Endothelial cell of umbilical vein (primary cell): ENCODE results near the gene H2BK1. TPM values are rescaled to one million over a fixed set of nuclear protein-coding genes. Genes with fewer than 3 reads are reported as not detected.

ENCODE experiments used
- BruUV-seq: library from RNA; stranded (reverse); fragments of 400-500 nt; replicated peaks from 2 replicates; lab custom pipeline; 2021; lab: Mats Ljungman, UMichigan
- CTCF ChIA-PET: fragments of 300-600, 350-600 bp; sonication (Branson Sonifier 250); formaldehyde crosslinking; loops from one replicate; lab custom pipeline; 2021; ENCODE audit warnings: antibody characterized with exemption, inconsistent platforms; lab: Charles Lee
- POLR2A ChIA-PET: fragments of 300-600, 350-600 bp; sonication (Branson Sonifier 250); formaldehyde crosslinking; loops from one replicate; lab custom pipeline; 2021; ENCODE audit warnings: antibody characterized with exemption, inconsistent platforms; lab: Charles Lee
- DNase-seq: peaks from one replicate; pipeline ENCODE4 v3.0.0-alpha.2; 2011; ENCODE audit warnings: low read depth, low spot score
- FAIRE-seq: peaks from 2 replicates; lab custom pipeline; 2011; peaks lifted over from hg19 to GRCh38; lab: Jason Lieb, UNC
- H2AFZ ChIP-seq: 2 replicates; pipeline ENCODE4 v1.6.0; 2012; ENCODE audit warnings: low read depth, low read length, control low read depth, inconsistent platforms
- H3K27ac ChIP-seq: 2 replicates; pipeline ENCODE4 v1.5.1; 2011; ENCODE audit warnings: low read depth, mild to moderate bottlenecking, control low read depth, low read length, moderate library complexity; ENCODE audit not compliant: insufficient read depth
- H3K27me3 ChIP-seq, 2 experiments: 2 replicates each; pipeline versions ENCODE4 v1.6.0 to v1.6.1; 2011; ENCODE audit warnings: low read length in 2 of 2, mixed read lengths in 1 of 2; ENCODE audit not compliant: control insufficient read depth in 2 of 2, insufficient read depth in 2 of 2
- H3K36me3 ChIP-seq, 2 experiments: 2 replicates in 1 of 2; 3 replicates in 1 of 2; pipeline ENCODE4 v1.5.1; 2011; ENCODE audit warnings: low read length in 2 of 2, mild to moderate bottlenecking in 1 of 2, moderate library complexity in 1 of 2; ENCODE audit not compliant: control insufficient read depth in 2 of 2, insufficient read depth in 2 of 2; ENCODE audit errors: extremely low read depth in 1 of 2
- H3K4me1 ChIP-seq: 3 replicates; pipeline ENCODE4 v1.5.1; 2011; ENCODE audit warnings: mild to moderate bottlenecking, low read length; ENCODE audit not compliant: control insufficient read depth, insufficient read depth; ENCODE audit errors: extremely low read depth
- H3K4me2 ChIP-seq: 2 replicates; pipeline ENCODE4 v1.6.1; 2011; ENCODE audit warnings: low read length, control low read depth, mixed read lengths; ENCODE audit not compliant: insufficient read depth
- H3K4me3 ChIP-seq, 3 experiments: fragments of 200-600 bp in 1 of 3; sonication (generic), shearing (Covaris generic) in 1 of 3; replicated peaks in 1 of 3; 2 replicates each; pipeline ENCODE4 v1.5.1; 2011 to 2016; ENCODE audit warnings: control low read depth in 3 of 3, low read length in 3 of 3, mild to moderate bottlenecking in 2 of 3, inconsistent platforms in 1 of 3, low read depth in 1 of 3, moderate library complexity in 1 of 3; ENCODE audit not compliant: insufficient read depth in 1 of 3
- H3K79me2 ChIP-seq: 2 replicates; pipeline ENCODE4 v1.6.0; 2012; ENCODE audit warnings: low read length, inconsistent platforms; ENCODE audit not compliant: control insufficient read depth, insufficient read depth
- H3K9ac ChIP-seq: replicated peaks from 2 replicates; pipeline ENCODE3; 2011; ENCODE audit warnings: low read length, control low read depth; ENCODE audit not compliant: insufficient read depth; ENCODE audit errors: extremely low read depth
- H3K9me1 ChIP-seq: replicated peaks from 3 replicates; pipeline ENCODE4 v1.6.0; 2011; ENCODE audit warnings: mild to moderate bottlenecking, low read length; ENCODE audit not compliant: control insufficient read depth, insufficient read depth; ENCODE audit errors: extremely low read depth
- H3K9me3 ChIP-seq: replicated peaks from 2 replicates; pipeline ENCODE4 v1.5.1; 2012; ENCODE audit warnings: low read length, inconsistent platforms; ENCODE audit not compliant: control insufficient read depth, insufficient read depth
- H4K20me1 ChIP-seq: replicated peaks from 2 replicates; pipeline ENCODE3; 2011; ENCODE audit warnings: mild to moderate bottlenecking, low read length; ENCODE audit not compliant: control insufficient read depth, insufficient read depth; ENCODE audit errors: extremely low read depth
- EZH2 ChIP-seq: IDR thresholded peaks from 2 replicates; pipeline ENCODE4 v1.6.1; 2012; ENCODE audit warnings: borderline replicate concordance, low read depth, mild to moderate bottlenecking, moderate library complexity, low read length, inconsistent platforms; ENCODE audit not compliant: severe bottlenecking
- FOS ChIP-seq: IDR thresholded peaks from 2 replicates; pipeline ENCODE4 v1.6.1; 2011; ENCODE audit warnings: mild to moderate bottlenecking, low read length, moderate library complexity, borderline replicate concordance; ENCODE audit not compliant: insufficient read depth
- GATA2 ChIP-seq: IDR thresholded peaks from 2 replicates; pipeline ENCODE4 v1.7.0; 2011; ENCODE audit warnings: low read depth, mild to moderate bottlenecking, moderate library complexity, mixed read lengths, low read length; ENCODE audit not compliant: insufficient read length, insufficient read depth
- JUN ChIP-seq: IDR thresholded peaks from 2 replicates; pipeline ENCODE4 v1.6.1; 2011; ENCODE audit warnings: borderline replicate concordance, low read depth; ENCODE audit not compliant: insufficient read length, insufficient read depth
- MYC ChIP-seq: IDR thresholded peaks from one replicate; pipeline ENCODE4 v1.6.1; 2011; ENCODE audit warnings: mild to moderate bottlenecking, low read depth, low read length
- POLR2A ChIP-seq: IDR thresholded peaks from 2 replicates; pipeline ENCODE4 v1.6.1; 2012; ENCODE audit warnings: low read depth, mild to moderate bottlenecking, control low read depth, low read length
- POLR2AphosphoS5 ChIP-seq: IDR thresholded peaks from 2 replicates; pipeline ENCODE4 v1.6.1; 2012; ENCODE audit warnings: low read depth, mild to moderate bottlenecking, control low read depth, low read length, moderate library complexity; ENCODE audit not compliant: insufficient read depth
- dilution Hi-C: fragments of 300-500 bp; cut with MboI; formaldehyde crosslinking; loops from one replicate; pipeline ENCODE4 v1.15.0; 2019; ENCODE audit warnings: low sequenced_read_pairs; ENCODE audit not compliant: extremely low pct_ligation_motif_present
- intact Hi-C: fragments of 100-400 bp; cut with micrococcal nuclease; formaldehyde crosslinking; loops from one replicate; pipeline ENCODE4 v1.10.0; 2022
- polyA plus RNA-seq, 4 experiments: library from polyadenylated mRNA; depleted of rRNA in 3 of 4; stranded (reverse) in 3 of 4; unstranded in 1 of 4; fragments of >200 nt; gene quantifications; 2 replicates each; pipeline versions ENCODE4 v1.2.1 to v1.2.3, GENCODE V29; 2011 to 2012; ENCODE audit warnings: missing spikeins in 1 of 4
- total RNA-seq: library from RNA; stranded (reverse); gene quantifications from 2 replicates; pipeline ENCODE4 v1.2.3, GENCODE V29; 2021
- TF ChIP-seq, protein P1 (sequence below): IDR thresholded peaks from 2 replicates; pipeline ENCODE4 v1.6.1; 2011; ENCODE audit not compliant: insufficient read depth, insufficient read length
- TF ChIP-seq, protein P2 (sequence below), 2 donors: IDR thresholded peaks; 1 replicate in 1 of 2; 2 replicates in 1 of 2; pipeline ENCODE4 v1.5.1; 2011; ENCODE audit warnings: low read length in 2 of 2, mild to moderate bottlenecking in 2 of 2, moderate library complexity in 2 of 2, control low read depth in 1 of 2, inconsistent platforms in 1 of 2, low read depth in 1 of 2; ENCODE audit not compliant: insufficient read depth in 1 of 2; ENCODE audit errors: extremely low read depth in 1 of 2

H2BK1 gene
- total and polyA plus RNA-seq, 2 donors (not counting 3 experiments of a cell fraction or from before 2014, with no cell fraction given) = not detected

DNA sequence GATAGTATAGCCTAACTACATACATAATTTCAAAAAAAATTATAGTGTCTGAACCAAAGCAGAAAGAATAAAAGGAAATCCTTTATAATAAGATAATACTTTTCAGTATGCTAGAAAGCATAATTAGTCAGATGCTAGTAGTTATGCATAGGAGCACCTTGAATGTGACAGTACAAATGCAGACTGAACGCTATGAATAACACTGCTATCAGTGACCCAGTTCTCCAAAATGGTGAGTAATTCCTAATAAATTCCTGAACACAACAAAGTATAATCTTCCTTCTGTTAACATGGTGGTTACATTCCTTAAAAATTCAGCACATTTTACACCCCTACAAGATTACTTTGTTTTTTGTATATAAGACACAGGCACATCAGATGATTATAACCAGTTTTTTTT is 20.8 kb upstream of the H2BK1 start:
- TF ChIP-seq EZH2 (no peak), POLR2A (no peak), GATA2 (no peak), JUN (no peak), FOS (no peak), MYC (no peak), POLR2AphosphoS5 (no peak)
- TF ChIP-seq, protein P1, sequence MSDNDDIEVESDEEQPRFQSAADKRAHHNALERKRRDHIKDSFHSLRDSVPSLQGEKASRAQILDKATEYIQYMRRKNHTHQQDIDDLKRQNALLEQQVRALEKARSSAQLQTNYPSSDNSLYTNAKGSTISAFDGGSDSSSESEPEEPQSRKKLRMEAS = no peak
- TF ChIP-seq, protein P2, sequence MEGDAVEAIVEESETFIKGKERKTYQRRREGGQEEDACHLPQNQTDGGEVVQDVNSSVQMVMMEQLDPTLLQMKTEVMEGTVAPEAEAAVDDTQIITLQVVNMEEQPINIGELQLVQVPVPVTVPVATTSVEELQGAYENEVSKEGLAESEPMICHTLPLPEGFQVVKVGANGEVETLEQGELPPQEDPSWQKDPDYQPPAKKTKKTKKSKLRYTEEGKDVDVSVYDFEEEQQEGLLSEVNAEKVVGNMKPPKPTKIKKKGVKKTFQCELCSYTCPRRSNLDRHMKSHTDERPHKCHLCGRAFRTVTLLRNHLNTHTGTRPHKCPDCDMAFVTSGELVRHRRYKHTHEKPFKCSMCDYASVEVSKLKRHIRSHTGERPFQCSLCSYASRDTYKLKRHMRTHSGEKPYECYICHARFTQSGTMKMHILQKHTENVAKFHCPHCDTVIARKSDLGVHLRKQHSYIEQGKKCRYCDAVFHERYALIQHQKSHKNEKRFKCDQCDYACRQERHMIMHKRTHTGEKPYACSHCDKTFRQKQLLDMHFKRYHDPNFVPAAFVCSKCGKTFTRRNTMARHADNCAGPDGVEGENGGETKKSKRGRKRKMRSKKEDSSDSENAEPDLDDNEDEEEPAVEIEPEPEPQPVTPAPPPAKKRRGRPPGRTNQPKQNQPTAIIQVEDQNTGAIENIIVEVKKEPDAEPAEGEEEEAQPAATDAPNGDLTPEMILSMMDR (IDR thresholded peaks at IDR 0.05; ENCODE audit: extremely low read depth in 1 of 2, insufficient read depth in 1 of 2, low read depth in 1 of 2, low read length in 2 of 2) = no peak
- DNase-seq = no peak
- Histone ChIP-seq H3K9me1 (no peaks in the 10 kb centered on the region), H3K4me1 (peaks cover 23% of the 10 kb centered on the region), H3K27me3 (no peaks in the 10 kb centered on the region), H3K27ac (no peak overlapping the region), H2AFZ (no peak overlapping the region), H3K79me2 (peaks cover 42% of the 10 kb centered on the region), H3K36me3 (peaks cover 3 to 11% of the 10 kb centered on the region in 2 experiments), H3K4me3 (no peak overlapping the region), H3K4me2 (no peak overlapping the region), H4K20me1 (no peaks in the 10 kb centered on the region), H3K9ac (no peak overlapping the region), H3K9me3 (no peaks in the 10 kb centered on the region)
- intact Hi-C loops = no loop called here
- BruUV-seq = no TSS peak
- POLR2A ChIA-PET = no interaction called here
- dilution Hi-C loops = no loop called here
- CTCF ChIA-PET = interaction anchor here (1.7 to 6.3 kb wide), 2 partner anchors 13 to 107 kb away, joined by 4 to 52 read pairs; no protein-coding TSS in a partner anchor
- FAIRE-seq = no peak
